Astrocyte of the spinal cord (primary cell): Measurements from ENCODE around the gene GPR107.
A peak's percentile ranks its signal among the peaks of the same experiment; 100 is the strongest.

Experiments
- DNase-seq: peaks from one replicate; pipeline ENCODE4 v3.0.0; 2011; ENCODE audit warnings: low read depth, low spot score
- H3K4me3 ChIP-seq: 2 replicates; pipeline ENCODE4 v1.5.1; 2011; ENCODE audit warnings: low read depth, mild to moderate bottlenecking, low read length, moderate library complexity
- in situ Hi-C: cut with HindIII; loops from 2 replicates; pipeline ENCODE4 v1.10.0; 2017; ENCODE audit warnings: low sequenced_read_pairs
- TF ChIP-seq, protein P1 (sequence below): IDR thresholded peaks from 2 replicates; pipeline ENCODE4 v1.5.1; 2012; ENCODE audit warnings: low read depth, mild to moderate bottlenecking, low read length, inconsistent platforms

The GPR107 gene

DNA sequence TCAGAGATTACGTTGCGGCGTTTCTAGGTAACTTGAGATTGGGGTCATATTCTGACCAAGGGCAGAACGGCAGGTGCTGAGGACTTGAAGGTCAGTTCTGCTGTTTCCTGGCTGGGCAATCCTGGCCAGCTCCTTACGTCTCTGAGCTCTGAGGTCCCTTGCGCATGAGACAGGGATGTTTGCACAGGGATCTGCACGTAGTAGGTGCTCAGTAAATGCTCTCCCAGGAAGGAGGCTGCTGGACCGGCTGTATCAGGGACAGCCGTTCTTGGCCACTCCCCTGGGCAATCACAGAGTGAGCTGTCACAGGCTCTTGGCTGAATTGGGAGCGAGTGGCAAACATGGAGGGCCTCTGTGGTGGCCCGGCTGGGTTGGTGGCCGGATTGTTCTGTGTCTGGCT is 126.8 kb downstream of the GPR107 start:
- in situ Hi-C loops, result no loop called here
- no peak for DNase-seq
- TF ChIP-seq, protein P1, sequence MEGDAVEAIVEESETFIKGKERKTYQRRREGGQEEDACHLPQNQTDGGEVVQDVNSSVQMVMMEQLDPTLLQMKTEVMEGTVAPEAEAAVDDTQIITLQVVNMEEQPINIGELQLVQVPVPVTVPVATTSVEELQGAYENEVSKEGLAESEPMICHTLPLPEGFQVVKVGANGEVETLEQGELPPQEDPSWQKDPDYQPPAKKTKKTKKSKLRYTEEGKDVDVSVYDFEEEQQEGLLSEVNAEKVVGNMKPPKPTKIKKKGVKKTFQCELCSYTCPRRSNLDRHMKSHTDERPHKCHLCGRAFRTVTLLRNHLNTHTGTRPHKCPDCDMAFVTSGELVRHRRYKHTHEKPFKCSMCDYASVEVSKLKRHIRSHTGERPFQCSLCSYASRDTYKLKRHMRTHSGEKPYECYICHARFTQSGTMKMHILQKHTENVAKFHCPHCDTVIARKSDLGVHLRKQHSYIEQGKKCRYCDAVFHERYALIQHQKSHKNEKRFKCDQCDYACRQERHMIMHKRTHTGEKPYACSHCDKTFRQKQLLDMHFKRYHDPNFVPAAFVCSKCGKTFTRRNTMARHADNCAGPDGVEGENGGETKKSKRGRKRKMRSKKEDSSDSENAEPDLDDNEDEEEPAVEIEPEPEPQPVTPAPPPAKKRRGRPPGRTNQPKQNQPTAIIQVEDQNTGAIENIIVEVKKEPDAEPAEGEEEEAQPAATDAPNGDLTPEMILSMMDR, result no peak
- no peak overlapping the region for H3K4me3 ChIP-seq

DNA sequence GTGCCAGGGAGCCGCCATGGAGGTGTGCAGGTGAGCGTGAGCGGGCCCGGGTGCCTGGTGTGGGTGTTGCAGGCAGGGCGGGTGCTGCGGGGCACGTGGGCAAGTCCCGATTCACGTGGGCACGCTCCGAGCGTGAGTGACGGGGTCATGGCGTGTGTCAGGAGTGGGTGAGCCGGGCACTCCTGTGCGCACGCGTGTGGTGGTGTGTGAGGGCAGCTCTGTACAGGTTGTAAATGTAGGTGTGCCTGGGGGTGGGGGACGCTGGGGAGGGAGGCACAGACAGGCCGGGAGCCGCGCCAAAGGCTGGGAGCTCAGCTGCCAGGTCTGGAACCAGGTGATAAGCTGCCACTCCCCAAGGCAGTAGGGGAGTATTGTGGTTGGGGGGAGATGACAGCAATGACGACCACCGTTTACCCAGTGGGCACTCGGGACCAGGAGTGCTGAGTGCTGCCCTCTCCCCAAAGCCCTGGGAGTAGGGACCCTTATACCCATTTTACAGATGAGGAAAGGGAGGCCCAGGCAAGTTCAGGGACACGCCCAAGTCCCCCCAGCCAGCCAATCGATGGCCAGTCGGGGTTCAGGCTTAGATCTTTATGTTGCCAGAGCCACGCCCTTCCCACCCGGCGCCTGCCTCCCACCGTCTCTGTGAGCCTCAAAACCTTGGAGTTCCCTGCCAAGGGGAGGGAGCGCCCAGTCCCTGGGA is 128.1 kb downstream of the GPR107 start:
- no peak overlapping the region for H3K4me3 ChIP-seq
- TF ChIP-seq, protein P1, result no peak
- DNase-seq, result no peak
- in situ Hi-C loops, result no loop called here

DNA sequence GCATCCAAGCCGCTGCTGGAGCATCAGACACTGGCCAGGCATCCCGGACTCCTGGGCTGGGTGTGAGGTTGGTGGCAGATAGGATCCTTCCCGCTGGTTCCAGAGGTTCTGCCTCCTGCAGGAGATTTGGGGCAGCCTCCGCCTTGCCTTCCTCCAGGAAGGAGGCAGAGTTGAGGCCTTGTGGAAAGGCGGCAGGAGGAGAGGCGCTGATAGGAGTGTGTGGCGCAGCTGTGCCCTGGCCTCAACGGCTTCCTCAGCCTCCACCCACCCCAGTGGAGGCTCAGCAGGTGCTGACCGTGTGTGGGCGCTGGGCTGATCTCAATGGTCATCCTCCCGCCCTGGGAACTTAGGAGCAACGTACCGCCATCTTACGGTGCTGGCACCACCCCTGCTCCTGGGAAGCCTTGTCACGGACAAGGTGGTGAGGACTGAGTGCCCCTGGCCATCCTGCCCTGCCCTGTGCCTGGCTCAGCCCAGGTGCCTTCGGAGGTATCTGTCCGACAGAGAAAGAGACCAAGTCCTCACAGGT is 128.7 kb downstream of the GPR107 start:
- in situ Hi-C loops, result no loop called here

DNA sequence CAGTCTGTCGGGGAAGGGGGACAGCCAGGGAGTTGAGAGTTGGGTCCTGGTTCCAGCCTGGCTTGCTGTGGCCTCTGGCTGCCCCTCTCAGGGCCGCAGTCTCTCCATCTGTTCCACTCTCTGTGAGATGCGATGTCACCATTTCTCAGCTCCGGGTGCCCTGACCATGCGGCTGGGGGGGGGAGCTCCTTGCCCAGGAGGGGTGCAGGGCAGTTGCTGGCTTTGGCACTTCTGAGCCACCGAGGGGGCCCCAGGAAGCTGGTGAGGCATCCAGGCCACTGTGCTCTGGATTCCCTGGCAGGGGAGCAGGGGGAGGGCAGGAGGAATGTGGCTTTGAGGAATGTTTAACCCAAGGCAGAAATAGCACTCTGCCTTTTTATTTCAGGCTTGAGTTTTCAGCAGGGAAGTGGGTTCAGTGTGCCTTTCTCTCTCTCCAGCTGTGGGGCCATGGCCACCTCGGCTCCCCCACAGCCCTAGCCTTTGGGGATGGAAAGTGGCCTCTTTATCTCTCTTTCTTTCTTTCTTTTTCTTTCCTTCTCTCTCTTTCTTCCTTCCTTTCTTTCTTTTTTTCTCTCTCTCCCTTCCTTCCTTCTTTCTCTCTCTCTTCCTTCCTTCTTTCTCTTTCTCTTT is 129.5 kb downstream of the GPR107 start:
- TF ChIP-seq, protein P1, result no peak
- in situ Hi-C loops, result no loop called here
- peak; percentile 72 for DNase-seq
- H3K4me3 ChIP-seq, result no peak overlapping the region

More for the DNA sequence above, 128.7 kb downstream of the GPR107 start:
- TF ChIP-seq, protein P1, result no peak
- H3K4me3 ChIP-seq, result no peak overlapping the region
- no peak for DNase-seq

DNA sequence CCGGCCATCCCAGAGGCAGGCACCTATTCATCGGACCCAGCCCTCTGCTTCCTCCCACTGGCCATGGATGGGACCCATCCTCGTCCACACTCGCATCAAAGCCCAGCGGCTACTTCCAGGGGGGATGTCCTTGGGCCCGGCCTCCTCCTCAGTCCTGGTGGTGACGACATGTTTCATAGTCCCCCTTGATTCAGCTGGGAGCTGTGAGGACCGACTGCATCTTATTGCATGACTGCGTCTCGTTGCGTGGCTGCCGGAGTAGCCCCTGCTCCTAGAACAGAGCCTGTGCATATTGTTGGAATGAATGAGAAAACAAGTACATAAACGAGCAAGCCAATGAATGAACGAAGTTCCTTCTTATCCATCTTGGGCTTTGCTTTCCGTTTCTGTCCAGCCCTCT is 131.3 kb downstream of the GPR107 start:
- no peak overlapping the region for H3K4me3 ChIP-seq
- no peak for DNase-seq
- TF ChIP-seq, protein P1, result no peak
- in situ Hi-C loops, result no loop called here

DNA sequence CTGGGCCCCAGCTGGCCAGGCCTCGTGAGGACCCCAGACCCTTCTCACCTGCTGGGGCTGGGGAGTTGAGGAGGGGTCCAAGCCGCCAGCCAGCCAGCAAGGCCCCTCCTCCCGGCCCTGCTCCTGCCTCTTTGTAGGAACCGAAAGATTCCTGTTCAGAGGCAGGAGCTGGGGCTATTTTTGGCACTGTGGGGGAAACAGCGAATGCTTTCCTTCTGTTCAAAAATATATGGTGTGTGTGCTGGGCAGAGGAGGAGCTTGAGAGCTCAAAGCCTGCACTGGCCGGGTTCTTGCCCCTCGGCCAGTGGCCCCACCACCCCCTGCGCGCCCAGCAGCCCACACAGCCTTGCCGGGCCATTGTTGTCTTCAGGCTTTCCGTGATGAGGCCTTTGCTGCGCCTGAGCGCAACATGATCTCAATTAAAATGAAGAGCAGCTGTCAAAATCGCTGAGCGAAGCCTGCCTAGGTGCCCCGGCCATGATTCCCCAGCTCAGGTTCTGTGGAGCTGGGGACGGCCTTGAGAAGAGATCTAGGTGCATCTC is 131.9 kb downstream of the GPR107 start:
- TF ChIP-seq, protein P1, result no peak
- in situ Hi-C loops, result no loop called here
- H3K4me3 ChIP-seq, result no peak overlapping the region

More for the DNA sequence above, 131.9 kb downstream of the GPR107 start:
- peak; percentile 41 for DNase-seq
